GM12801 (cell line): ENCODE measurements around the gene AFAP1.

Experiments used
- TF ChIP-seq, protein P1 (sequence below): IDR thresholded peaks from one replicate; pipeline ENCODE4 v1.5.1; 2011; ENCODE audit warnings: control low read depth; ENCODE audit not compliant: insufficient read length; ENCODE audit errors: extremely low read depth

AFAP1 gene

DNA sequence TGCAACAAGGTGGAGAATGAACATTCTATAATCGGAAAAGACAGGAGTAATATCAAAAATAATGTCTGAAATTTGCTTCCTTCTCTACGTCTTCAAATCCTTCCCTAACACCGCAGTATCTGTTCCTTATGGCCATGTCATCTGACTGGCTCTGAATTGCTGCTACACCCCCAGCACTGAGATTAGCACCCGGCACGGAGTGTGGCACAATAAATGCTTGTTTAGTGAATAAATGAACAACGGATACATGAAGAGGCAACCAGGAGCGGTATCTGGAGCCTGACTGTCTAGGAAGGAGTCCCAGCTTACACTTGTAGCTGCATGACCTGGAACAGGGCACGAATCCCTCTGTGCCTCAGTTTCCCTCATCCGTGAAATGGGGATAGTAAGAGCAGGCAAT is 164.3 kb downstream of the AFAP1 start:
- TF ChIP-seq, protein P1, sequence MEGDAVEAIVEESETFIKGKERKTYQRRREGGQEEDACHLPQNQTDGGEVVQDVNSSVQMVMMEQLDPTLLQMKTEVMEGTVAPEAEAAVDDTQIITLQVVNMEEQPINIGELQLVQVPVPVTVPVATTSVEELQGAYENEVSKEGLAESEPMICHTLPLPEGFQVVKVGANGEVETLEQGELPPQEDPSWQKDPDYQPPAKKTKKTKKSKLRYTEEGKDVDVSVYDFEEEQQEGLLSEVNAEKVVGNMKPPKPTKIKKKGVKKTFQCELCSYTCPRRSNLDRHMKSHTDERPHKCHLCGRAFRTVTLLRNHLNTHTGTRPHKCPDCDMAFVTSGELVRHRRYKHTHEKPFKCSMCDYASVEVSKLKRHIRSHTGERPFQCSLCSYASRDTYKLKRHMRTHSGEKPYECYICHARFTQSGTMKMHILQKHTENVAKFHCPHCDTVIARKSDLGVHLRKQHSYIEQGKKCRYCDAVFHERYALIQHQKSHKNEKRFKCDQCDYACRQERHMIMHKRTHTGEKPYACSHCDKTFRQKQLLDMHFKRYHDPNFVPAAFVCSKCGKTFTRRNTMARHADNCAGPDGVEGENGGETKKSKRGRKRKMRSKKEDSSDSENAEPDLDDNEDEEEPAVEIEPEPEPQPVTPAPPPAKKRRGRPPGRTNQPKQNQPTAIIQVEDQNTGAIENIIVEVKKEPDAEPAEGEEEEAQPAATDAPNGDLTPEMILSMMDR = no peak

DNA sequence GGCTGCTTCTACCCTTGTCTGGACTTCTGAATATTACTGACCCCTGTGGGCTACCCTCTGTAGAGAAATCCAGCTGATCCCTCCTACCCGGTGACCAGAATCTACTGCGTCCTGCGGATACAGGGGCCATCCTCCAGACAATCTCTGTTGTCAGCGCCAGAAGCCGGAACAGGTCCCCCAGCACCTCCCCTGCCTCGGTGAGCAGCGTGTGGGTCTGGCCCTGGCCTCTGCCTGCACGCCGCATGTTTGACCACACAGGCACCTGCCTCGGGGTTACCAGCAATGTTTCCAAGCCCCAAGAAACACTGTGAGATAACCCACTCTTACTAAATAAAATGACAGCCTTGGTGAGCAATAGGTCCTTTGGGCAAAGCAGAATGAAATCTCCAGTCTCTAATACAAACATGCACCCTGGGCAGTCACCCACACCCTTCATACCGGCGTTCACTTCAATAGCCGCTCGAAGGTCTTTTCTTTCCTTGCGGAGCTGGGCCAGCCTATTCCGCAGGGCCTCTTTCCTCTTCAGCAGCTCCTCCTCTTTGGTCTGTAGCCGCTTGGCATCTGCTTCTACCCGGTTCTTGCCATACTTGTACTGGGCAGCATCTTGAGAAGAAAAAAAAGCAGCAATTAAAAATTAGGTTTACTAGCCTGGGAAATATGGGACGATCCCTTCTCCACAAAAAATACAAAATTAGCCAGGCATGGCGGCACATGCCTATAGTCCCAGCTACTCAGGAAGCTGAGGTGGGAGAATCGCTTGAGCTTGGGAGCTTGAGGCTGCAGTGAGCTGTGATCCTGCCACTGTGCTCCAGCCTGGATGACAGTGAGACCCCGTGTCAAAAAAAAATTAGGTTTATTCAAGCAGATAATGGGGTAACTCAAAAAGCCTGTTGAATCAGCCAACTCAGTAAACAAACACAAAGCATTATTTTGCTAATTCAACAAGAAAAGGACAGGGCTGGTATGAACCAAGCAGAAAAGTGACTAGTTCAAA is 165.1 kb downstream of the AFAP1 start:
- TF ChIP-seq, protein P1 = no peak

DNA sequence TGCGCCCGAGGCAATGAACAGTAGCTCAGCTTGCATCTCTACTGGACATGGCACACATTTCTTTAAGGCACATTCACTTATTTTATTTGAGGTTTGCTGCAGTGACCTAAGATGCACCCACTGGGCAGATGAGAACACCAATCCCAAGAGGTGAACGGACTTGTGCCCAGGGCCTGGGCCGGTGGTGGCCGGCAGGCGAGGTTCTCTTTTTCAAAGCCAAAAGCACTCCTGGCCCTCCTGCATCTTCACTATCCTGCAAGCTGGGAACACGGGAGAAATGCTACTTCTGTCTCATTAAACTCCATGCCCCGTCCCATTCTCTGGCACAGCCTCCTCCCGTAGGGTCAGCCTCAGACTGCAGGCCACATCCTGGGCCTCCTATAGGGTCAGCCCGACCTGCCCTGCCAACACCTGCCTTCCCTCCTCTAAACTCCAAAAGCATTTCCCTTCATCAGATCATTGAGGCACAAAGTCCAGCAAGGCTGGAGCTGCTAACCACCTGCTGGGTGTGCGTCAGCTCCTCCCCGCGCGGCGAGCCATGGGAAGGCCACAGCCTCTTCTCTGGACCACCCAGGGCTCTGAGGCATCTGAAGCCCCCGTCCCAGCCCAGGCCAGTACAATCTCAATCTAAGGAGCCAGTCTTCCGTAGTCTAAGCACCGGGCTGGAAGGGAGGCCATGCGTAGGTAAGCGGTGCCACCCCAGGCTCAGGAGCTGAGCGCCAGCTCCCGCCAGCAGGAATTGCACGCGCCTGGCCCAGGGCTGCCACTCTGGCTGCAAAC is 166.1 kb downstream of the AFAP1 start:
- TF ChIP-seq, protein P1 = no peak

- TF ChIP-seq, protein P1 = no peak
Measured at GRCh38 chr4:7772711-7773385, 166.8 kb downstream of the AFAP1 start.

DNA sequence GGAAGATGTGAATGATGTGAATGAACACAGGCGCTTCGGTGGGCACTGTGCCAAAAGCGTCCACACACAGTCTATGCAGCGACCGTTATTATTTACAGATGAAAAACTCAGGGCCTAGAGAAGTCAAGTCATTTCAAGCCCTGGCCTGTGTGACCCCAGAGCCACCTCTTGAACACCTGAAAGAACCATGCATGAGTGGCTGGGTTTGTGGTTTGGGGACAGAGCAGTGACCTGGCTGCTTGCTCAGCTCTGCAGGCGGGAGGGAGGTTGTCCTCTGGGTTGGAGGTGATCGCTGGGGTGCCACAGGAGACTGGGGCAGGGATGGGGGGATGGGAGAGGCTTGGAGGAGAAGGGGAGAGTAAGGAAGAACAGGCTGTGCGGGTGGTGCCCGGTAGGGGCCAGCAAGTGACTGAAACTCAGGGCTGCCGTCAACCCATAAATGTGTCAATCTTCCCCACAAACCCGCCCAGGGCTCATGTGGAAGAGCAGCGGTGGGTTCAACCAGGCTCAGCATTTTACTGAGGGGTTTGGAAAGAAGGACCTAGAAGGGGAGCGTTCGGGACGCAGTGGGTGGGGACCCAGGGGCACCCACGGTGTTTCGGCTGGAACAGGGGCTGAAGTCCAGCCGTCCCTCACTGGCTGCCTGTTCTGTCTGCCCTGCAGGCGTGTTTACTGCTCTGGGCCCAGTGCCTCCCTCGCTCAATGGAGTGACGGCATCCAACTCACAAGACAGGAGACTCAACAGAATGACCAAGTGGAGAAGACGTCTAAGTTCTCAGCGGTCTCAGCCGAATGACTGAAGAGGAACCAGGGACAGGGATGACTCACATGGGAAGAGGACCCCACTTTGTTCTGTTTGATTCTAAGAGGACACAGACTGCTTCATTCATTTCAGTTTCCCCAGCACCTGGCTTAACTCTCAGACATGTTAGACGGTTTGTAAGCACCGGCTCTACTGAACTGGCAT is 167.8 kb downstream of the AFAP1 start:
- TF ChIP-seq, protein P1 = no peak

DNA sequence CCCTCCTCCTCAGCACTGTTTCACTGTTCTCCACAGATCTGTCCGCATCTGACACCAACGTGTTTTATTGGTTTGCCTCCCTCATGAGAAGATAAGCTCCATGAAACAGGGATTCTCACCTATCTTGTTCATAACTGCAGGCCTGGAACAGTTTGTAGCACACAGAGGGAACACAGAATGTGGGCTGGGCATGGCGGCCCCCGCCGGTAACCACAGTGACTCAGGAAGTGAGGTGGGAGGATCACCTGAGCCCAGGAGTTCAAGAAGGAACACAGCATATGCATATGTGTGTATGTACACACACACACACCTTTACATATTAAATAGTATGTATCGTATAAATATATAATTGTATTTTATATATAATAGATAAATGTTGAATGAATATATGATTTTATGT is 168.6 kb downstream of the AFAP1 start:
- TF ChIP-seq, protein P1 = no peak
